ENCODE measurements around the gene RUNX1. TPM values are rescaled to one million over a fixed set of nuclear protein-coding genes. Genes with fewer than 3 reads are reported as not detected.

RUNX1 gene
- total and polyA plus RNA-seq, 2 donors (not counting 1 experiment from before 2014, with no cell fraction given): 26.3 to 73.0 TPM

DNA sequence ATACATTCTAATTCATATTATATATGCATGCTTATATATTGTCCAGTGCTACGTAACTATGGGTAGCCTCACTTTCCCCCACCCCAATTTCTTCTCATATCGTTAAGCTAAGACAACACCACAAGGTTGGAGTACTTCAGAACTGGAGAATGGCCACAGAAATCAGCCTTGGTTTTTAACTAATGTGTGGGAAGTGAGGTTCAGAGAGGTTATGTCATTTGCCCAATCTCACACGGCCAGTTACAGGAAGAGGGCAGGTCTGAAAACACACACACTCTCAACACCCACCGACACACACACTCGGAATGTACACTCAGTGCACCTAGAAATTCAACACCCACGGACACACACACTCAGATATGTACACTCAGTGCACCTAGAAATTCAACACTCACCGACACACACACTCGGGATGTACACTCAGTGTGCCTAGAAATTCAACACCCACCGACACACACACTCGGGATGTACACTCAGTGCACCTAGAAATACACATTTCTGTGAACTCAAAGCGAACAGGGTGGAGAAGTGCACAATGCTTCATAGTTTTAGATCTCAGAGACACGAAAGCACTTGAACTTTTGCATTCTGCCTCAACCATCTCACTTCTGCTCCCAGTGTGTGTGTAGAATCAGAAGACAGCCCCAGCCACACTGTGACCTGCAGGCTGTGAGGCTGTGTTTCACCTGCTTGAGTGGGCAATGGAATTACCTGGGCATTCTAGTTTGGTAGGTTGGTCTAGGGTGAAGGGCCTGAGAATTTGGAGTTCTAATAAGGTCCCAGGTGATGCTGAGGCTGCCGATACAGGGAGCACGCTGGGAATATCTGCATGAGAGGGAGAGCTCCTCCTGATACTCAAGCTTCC, 209.9 kb downstream of the RUNX1 start:
- no peak overlapping the region for H3K27ac Mint-ChIP-seq
- CTCF ChIA-PET: interaction anchor here (0.6 kb wide), 1 partner anchor 598 kb away, joined by 3 read pairs; no protein-coding TSS in a partner anchor
- no peak overlapping the region for H3K4me3 Mint-ChIP-seq

More for the DNA sequence above, 209.9 kb downstream of the RUNX1 start:
- intact Hi-C loops (cut with micrococcal nuclease): no loop called here
- ATAC-seq (ENCODE audit: low read depth) (no peak), DNase-seq (no peak)
- H3K79me2 ChIP-seq (ENCODE audit: control insufficient read depth, insufficient read depth, low read length): peaks cover 5% of the 10 kb centered on the region
- H3K27me3 Mint-ChIP-seq: no peaks in the 10 kb centered on the region
- no peaks in the 10 kb centered on the region for H3K4me1 ChIP-seq (ENCODE audit: control insufficient read depth in 2 of 2, insufficient read depth in 2 of 2, low read length in 2 of 2)
- H3K4me3 ChIP-seq (ENCODE audit: control extremely low read depth in 1 of 5, extremely low read depth in 1 of 5, insufficient read depth in 1 of 5, low read depth in 2 of 5, low read length in 4 of 5): no peak overlapping the region
- H2AFZ ChIP-seq (ENCODE audit: insufficient read depth, low read depth, low read length, poor library complexity, severe bottlenecking): no peak overlapping the region
- TF ChIP-seq EZH2 (IDR thresholded peaks at IDR 0.05; ENCODE audit: borderline replicate concordance, insufficient read depth, low read depth, low read length, poor library complexity, severe bottlenecking): no peak
- no peak for TF ChIP-seq CTCF (IDR thresholded peaks at IDR 0.05)
- POLR2A ChIA-PET: no interaction called here
- peaks cover 45% of the 10 kb centered on the region for H4K20me1 ChIP-seq (ENCODE audit: control insufficient read depth, insufficient read depth, low read length, poor library complexity, severe bottlenecking)
- no peaks in the 10 kb centered on the region for H3K27me3 ChIP-seq (replicated peaks in 1 of 4; ENCODE audit: control extremely low read depth in 1 of 4, control insufficient read depth in 3 of 4, insufficient read depth in 4 of 4, low read length in 3 of 4)
- no peak overlapping the region for H3K27ac ChIP-seq (ENCODE audit: low read length in 2 of 2)
- peaks cover 0 to 52% of the 10 kb centered on the region in 2 experiments for H3K36me3 ChIP-seq (replicated peaks in 1 of 2; ENCODE audit: control extremely low read depth in 1 of 2, control insufficient read depth in 1 of 2, extremely low read depth in 1 of 2, insufficient read depth in 2 of 2, low read length in 1 of 2)
- 96% methylated on average over 8 of the region's 14 CpGs for WGBS (ENCODE audit: insufficient coverage)
- H3K4me2 ChIP-seq (replicated peaks; ENCODE audit: low read depth, low read length, poor library complexity, severe bottlenecking): no peak overlapping the region
- H3K9me3 Mint-ChIP-seq (ENCODE audit: insufficient read depth): no peaks in the 10 kb centered on the region
- H3K9ac ChIP-seq (ENCODE audit: low read length): no peak overlapping the region
- peaks cover 8% of the 10 kb centered on the region for H3K4me1 Mint-ChIP-seq
- H3K9me3 ChIP-seq (ENCODE audit: control extremely low read depth in 1 of 3, control insufficient read depth in 2 of 3, insufficient read depth in 1 of 3, low read length in 2 of 3): no peaks in the 10 kb centered on the region

Measured in B cell (primary cell).